ENCODE results near the gene CLEC2D. TPM values are rescaled to one million over a fixed set of nuclear protein-coding genes. Genes with fewer than 3 reads are reported as not detected.
"Not testable (repeated sequence)": the region's sequence is repeated elsewhere in the genome, so short reads cannot be mapped to it uniquely, and the experiment has no call there.

Gene CLEC2D
- polyA plus RNA-seq, 3 donors = 11.5 to 29.8 (median 21.4) TPM

GRCh38 chr12:9651265-9651729 lies 18.2 kb upstream of the CLEC2D start:
- DNase-seq = no peak

GRCh38 chr12:9660046-9660445 lies 9.5 kb upstream of the CLEC2D start:
- no peak for DNase-seq

GRCh38 chr12:9661720-9662119 lies 7.8 kb upstream of the CLEC2D start:
- no peak for DNase-seq

GRCh38 chr12:9662488-9662887 lies 7.0 kb upstream of the CLEC2D start:
- no peak for DNase-seq

DNA sequence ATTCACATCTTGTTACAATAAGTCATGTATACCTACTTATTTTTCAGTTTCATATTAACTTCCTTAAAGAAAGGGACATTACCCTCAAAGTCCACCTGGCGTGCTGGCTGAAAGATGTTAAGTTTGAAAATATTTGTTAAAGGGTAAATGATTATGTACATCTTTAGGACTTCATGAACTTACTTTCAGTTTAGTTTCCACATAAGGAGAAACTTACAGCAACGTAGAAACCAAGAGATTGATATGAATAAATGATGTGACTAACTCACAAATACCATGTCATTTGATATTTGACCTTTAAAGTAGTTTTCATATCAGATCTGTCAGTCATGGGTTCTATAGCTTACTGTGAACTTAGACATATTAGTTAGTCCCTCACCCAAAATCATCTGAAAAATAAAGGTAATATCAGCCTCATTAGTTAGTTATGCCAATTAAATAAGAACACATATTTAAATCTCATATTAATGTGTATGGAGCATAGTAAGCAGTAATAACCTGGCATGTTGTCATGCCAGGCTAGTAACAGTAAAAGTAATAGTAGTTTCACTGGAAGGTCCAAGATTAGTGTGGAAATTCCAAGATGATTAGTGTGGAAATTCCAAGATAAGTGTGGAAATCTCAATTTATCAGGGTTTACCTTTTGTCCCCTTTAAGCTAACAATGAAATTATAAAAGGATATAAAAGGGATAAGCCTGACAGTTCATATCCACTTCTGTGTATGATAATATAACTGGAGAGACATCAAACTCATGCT lies 1.9 kb upstream of the CLEC2D start:
- DNase-seq = no peak

DNA sequence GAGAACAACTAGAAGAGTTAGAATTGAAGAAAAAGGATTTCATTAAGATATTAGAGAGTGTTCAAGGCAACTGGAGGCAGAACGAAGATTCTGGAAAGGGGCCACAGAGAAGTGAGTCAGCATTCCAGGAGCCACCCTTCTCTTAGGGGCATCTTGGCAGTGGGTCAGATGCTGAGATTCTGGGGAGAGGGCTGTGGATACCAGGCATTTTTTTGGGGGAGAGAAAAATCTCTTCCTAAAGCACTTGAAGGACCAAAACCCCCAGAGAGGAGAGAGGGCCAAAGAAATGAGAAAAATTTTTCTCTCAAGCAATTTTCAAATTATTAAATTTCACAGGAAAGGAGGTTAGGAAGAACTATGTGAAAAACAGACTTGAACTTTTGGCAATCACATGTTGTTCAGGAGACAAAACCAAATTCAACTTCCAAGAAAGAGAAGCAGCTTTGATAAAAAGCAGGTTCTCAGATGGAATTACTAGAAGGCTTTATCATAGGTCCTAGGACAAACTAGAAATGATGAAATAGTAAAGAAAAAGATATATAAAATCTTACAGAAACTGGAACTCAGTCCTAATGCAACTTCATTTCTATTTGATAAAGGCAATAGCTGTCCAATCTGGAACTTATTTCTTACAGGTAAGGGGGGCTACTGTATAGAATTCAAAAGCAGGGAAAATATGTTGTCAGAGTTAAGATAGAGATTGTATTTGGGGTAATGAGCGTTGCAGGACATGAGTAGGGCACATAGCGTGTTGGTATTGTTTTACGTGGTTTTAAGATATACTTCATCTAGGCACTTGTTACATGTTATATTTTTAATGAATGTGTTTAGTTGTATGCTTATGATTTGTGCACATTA lies 1.1 kb upstream of the CLEC2D start:
- DNase-seq = no peak

DNA sequence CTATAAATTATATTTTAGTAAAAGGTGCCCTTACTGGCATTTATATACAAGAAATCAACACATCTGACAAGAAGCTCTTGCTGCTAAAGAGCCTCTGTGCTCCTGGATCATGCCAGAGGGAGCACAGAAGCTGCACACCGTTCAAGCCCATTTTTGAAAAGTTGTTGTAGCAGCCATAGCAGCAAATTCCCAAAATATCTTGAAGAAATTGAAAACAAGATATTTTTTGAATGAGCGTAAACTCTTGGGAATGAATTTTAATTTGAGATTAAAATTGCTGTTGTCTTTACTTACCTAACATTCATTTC lies 540 bp upstream of the CLEC2D start:
- DNase-seq = no peak

- DNase-seq = not testable (repeated sequence)
These were observed 2.8 kb downstream of the CLEC2D start for GRCh38 chr12:9672340-9672739.

DNA sequence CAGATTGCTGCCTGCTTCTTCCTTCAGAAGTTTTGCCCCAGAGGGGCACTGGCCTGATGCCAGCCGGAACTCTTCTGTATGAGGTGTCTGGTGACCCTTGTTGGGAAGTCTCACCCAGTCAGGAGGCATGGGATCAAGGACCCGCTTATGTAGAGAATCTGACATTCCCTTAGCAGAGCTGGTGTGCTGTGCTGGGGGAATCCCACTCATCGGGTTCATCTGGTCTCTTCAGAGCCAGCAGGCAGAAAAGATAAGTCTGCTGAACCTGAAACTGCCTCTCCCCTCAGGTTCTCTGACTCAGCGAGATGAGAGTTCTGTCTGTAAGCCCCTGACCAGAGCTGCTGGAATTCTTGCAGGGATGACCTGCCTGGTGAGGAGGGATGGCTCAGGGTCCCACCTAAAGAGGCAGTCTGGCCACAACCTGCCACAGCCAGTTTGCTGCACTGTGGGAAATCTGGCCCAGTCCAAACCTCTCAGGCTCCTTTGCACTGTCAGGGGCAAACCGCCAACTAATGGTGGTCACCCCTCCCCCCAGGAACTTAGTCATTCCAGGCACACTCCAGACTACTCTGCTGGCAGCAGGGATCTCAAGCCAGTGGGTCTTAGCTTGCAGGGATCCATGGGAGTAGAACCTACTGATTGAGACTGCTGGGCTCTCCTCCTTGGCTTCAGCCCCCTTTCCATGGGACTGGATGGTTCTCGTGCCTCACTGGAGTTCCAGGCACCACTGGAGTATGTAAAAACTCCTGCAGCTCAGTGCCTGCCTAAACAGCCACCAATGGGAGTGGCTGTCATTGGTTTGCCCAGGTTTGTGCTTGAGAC lies 4.1 kb downstream of the CLEC2D start:
- DNase-seq = no peak

- DNase-seq = no peak
These were observed 4.7 kb downstream of the CLEC2D start for GRCh38 chr12:9674226-9674590.

- not testable (repeated sequence) for DNase-seq
These were observed 13.0 kb downstream of the CLEC2D start for GRCh38 chr12:9682508-9682907.

- DNase-seq = not testable (repeated sequence)
These were observed 13.4 kb downstream of the CLEC2D start for GRCh38 chr12:9682949-9683348.

DNA sequence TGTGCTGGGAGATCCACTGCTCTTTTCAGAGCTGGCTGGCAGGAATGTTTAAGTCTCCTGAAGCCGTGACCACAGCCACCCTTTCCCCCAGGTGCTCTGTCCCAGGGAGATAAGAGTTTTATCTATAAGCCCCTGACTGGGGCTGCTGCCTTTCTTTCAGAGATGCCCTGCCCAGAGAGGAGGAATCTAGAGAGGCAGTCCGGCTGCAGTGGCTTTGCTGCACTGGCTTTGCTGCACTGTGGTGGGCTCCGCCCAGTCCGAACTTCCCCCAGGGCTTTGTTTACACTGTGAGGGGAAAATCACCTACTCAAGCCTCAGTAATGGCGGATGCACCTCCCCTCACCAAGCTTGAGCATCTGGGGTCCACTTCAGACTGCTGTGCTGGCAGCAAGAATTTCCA lies 15.9 kb downstream of the CLEC2D start:
- DNase-seq = not testable (repeated sequence)

- no peak for DNase-seq
These were observed 16.4 kb downstream of the CLEC2D start for GRCh38 chr12:9685915-9686314.

- no peak for DNase-seq
These were observed 17.7 kb downstream of the CLEC2D start for GRCh38 chr12:9687228-9687627.

GRCh38 chr12:9692909-9693308 lies 23.4 kb downstream of the CLEC2D start:
- DNase-seq = no peak

DNA sequence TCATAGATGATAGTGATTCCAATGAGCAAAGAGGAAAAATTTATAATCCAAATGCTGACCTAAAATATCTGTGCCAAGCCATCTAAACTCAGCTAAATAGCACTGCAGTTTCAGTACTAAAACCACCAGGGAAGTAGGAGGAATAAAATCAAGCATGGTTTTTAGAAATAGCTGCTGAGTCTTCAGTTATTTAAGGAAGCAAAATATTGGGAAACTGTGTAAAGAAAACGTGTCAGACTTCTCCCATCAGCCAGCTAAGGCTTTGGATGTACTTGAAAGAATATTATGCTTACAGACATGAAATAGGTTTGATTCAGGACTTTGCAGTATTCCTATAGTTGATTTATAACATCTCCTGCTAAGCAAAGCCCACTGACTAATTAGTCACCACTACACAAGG lies 24.7 kb downstream of the CLEC2D start:
- no peak for DNase-seq

DNA sequence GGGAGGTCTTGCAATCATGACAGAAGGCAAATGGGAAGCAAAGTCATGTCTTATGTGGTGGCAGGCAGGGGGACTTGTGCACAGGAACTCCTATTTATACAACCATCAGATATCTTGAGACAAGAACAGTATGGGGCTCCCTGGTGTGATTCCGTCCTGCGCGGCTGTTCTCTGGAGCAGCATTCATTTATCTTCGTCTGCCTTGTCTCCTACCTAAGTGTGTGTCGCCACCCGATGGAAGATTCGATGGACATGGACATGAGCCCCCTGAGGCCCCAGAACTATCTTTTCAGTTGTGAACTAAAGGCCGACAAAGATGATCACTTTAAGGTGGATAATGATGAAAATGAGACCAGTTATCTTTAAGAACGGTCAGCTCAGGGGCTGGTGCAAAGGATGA lies 25.6 kb downstream of the CLEC2D start:
- DNase-seq = not testable (repeated sequence)

DNA sequence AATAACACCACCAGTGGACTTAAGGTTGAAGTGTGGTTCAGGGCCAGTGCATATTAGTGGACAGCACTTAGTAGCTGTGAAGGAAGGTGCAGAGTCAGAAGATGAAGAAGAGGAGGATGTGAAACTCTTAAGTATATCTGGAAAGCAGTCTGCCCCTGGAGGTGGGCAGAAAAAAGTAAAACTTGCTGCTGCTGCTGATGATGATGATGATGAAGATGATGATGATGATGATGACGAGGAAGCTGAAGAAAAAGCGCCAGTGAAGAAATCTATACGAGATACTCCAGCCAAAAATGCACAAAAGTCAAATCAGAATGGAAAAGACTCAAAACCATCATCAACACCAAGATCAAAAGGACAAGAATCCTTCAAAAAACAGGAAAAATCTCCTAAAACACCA lies 26.1 kb downstream of the CLEC2D start:
- not testable (repeated sequence) for DNase-seq

DNA sequence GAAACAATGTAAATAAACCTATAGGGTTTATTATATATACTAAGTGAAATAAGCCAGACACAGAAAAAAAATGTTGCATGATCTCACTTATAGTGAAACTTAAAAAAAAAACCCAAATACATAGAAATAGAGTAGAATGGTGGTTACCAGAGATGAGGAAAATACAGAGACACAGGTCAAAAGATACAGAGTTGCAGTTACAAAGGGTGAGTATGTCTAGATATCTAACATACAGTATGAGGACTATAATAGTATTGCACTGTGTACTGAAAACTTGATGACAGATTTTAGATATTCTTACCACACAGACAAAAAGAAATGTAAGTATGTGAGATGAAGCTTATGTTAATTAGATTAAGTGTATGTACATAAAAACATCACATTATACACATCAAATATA lies 28.1 kb downstream of the CLEC2D start:
- no peak for DNase-seq

DNA sequence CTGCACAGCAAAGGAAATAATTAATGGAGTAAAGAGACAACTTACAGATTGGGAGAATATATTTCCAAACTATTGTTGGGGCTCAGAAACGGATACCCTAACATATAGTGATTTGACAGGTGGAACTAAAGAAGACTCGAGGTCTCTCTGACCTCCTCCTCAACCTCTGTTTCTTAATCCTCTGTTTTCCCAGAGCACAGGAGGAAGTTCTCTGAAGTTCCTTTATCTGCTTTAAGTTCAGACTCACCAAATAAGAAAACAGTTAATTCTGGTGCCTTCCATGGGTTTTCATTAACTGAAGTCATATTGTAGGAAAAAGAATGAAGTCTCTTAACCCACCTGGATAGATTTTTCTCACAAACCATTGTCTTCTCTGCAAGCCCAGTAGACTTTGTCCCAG lies 29.2 kb downstream of the CLEC2D start:
- no peak for DNase-seq

DNA sequence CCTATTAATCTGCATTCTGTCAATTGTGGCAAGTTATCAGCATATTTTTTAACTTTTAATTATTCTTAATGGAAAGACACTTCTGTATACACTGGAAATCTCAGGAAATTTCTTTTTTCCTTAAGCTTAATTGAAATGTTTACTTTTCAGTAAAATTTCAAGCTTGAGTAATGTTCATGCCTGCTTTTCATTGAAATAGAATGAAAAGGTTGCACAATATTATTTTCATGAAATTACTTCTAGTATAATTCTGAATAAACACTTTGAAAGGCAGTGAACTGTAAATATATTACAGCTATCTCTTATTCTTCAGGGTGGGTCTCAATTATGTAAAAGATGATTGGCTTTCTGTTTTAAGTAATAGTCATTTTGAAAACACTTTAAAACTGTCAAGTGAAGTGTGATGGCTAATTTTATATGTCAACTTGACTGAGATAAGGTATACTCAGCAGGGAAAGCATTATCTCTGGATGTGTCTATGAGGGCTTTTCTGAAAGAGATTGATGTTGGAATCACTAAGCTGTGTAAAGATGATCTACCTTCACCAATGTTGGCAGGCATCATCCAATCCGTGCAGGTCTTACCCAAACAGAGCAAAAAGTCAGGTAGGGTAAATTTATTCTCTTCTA lies 29.9 kb downstream of the CLEC2D start:
- DNase-seq = no peak

Data from renal pelvis (tissue), 4 donors.